HepG2 (cell line): ENCODE data around the gene DHRS4L2. TPM values are rescaled to one million over a fixed set of nuclear protein-coding genes. Genes with fewer than 3 reads are reported as not detected.

Experiments used
- ADNP ChIP-seq: sonication (generic); formaldehyde crosslinking; IDR thresholded peaks from 2 replicates; pipeline ENCODE4 v1.4.0; 2020; ENCODE audit warnings: missing genetic modification reagents
- ATF4 ChIP-seq, 2 experiments: fragments of 450-650 bp in 1 of 2; sonication (generic) in 1 of 2; formaldehyde crosslinking; IDR thresholded peaks; 2 replicates each; pipeline versions ENCODE4 v1.5.0 to v1.8.0; 2020 to 2022; ENCODE audit warnings: mild to moderate bottlenecking in 1 of 2, missing genetic modification reagents in 1 of 2
- CBX5 ChIP-seq: sonication (generic); formaldehyde crosslinking; IDR thresholded peaks from 2 replicates; pipeline ENCODE4 v1.4.0; 2020; ENCODE audit warnings: missing genetic modification reagents, borderline replicate concordance
- HMGA1 ChIP-seq: sonication (generic); formaldehyde crosslinking; conservative IDR thresholded peaks from 2 replicates; pipeline ENCODE4 v1.4.0; 2020; ENCODE audit warnings: missing genetic modification reagents
- JARID2 ChIP-seq: sonication (generic); formaldehyde crosslinking; IDR thresholded peaks from 2 replicates; pipeline ENCODE4 v1.8.1; 2023; ENCODE audit warnings: missing genetic modification reagents, inconsistent platforms; ENCODE audit not compliant: insufficient replicate concordance
- JDP2 ChIP-seq: sonication (generic); formaldehyde crosslinking; IDR thresholded peaks from 2 replicates; pipeline ENCODE4 v1.8.1; 2022; ENCODE audit warnings: missing genetic modification reagents, borderline replicate concordance
- MTF2 ChIP-seq: sonication (generic); formaldehyde crosslinking; IDR thresholded peaks from 2 replicates; pipeline ENCODE4 v1.5.0; 2020; ENCODE audit warnings: missing genetic modification reagents, borderline replicate concordance
- PRDM10 ChIP-seq: sonication (generic); formaldehyde crosslinking; IDR thresholded peaks from 2 replicates; pipeline ENCODE4 v1.4.0; 2020; ENCODE audit warnings: low read depth, missing genetic modification reagents
- THAP11 ChIP-seq: IDR thresholded peaks from 2 replicates; pipeline ENCODE4 v1.6.1; 2016; ENCODE audit warnings: missing biosample characterization, missing genetic modification reagents
- ZNF10 ChIP-seq: sonication (generic); formaldehyde crosslinking; IDR thresholded peaks from 2 replicates; pipeline ENCODE4 v1.4.0; 2020; ENCODE audit warnings: mild to moderate bottlenecking, low read depth, missing genetic modification reagents, borderline replicate concordance
- ZNF264 ChIP-seq: sonication (generic); formaldehyde crosslinking; IDR thresholded peaks from 2 replicates; pipeline ENCODE4 v1.4.0; 2020; ENCODE audit warnings: missing genetic modification reagents
- ZNF317 ChIP-seq: sonication (generic); formaldehyde crosslinking; IDR thresholded peaks from 2 replicates; pipeline ENCODE4 v1.5.0; 2020; ENCODE audit warnings: mild to moderate bottlenecking, missing genetic modification reagents
- polyA plus RNA-seq, 8 experiments: library from polyadenylated mRNA; depleted of rRNA in 3 of 8; stranded (reverse) in 7 of 8; unstranded in 1 of 8; fragments of >200 nt; fragmentation: Illumina TruSeq in 4 of 8; extraction: Trizol in 4 of 8; gene quantifications; 2 replicates each; pipeline versions ENCODE4 v1.2.1 to v1.2.3, GENCODE V29; 2011 to 2016; ENCODE audit warnings: low read depth in 4 of 8, missing spikeins in 1 of 8, mixed read lengths in 1 of 8; ENCODE audit not compliant: insufficient read depth in 1 of 8
- total RNA-seq, 5 experiments: library from RNA; depleted of rRNA; stranded (reverse); fragments of >200 nt; fragmentation: Illumina TruSeq; extraction: Trizol; gene quantifications; 2 replicates each; pipeline ENCODE4 v1.2.3, GENCODE V29; 2016; ENCODE audit warnings: low read depth in 1 of 5
- TF ChIP-seq, protein P1 (sequence below): sonication (generic); formaldehyde crosslinking; IDR thresholded peaks from 2 replicates; pipeline ENCODE4 v1.4.0; 2020; ENCODE audit warnings: missing genetic modification reagents
- TF ChIP-seq, protein P2 (sequence below): sonication (generic); formaldehyde crosslinking; IDR thresholded peaks from 2 replicates; pipeline ENCODE4 v1.4.0; 2020; ENCODE audit warnings: missing genetic modification reagents
- TF ChIP-seq, protein P3 (sequence below): sonication (generic); formaldehyde crosslinking; IDR thresholded peaks from 2 replicates; pipeline ENCODE4 v1.5.1; 2020; ENCODE audit warnings: mild to moderate bottlenecking, missing genetic modification reagents

DHRS4L2 gene
- total and polyA plus RNA-seq, 2 of the 13 experiments (the other 11 are each of a cell fraction or from before 2014, with no cell fraction given): 24.7 to 38.2 TPM

DNA sequence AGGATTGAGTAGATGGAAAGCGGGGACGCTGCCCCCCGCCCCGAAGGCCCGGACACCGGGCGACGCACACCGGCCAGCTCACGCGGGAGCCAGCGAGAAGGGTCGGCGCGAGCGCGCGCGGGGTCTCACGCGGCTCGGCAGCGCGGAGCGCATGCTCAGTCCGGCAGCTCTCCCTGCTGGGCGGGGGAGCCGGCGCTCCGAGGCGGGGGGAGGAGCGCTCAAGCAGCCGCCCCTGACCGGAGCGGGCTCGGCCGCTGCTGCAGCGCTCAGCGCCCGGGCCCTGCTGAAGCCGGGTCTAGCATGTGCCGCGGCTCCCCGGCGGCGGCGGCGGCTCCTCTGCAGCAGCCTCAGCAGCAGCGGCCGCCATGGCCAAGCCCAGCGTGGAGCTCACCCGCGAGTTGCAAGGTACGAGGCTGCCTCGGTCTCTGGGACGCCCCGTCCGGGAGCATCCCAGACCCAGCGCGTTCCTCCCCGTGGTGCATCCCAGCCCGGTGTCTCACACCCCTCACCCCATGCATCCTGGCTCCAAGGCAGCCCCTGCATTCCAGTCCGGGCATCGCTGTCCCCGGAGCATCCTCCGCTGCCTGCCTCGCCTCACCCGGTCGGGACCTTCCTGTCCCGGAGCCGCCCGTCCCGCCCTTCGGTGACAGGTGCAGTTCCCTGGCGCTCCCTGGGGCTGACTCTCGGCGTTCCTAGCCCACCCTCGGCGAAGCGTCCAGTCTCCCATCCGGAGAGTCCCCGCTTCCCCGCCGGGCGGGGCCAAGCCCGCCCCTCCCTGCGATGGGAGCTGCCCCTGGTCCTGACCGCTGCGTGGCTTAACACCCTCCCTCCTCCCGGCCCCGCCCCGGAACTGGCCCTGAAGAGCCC is 63.3 kb downstream of the DHRS4L2 start, which contains the start of gene CARMIL3 (continued):
- TF ChIP-seq, protein P1, sequence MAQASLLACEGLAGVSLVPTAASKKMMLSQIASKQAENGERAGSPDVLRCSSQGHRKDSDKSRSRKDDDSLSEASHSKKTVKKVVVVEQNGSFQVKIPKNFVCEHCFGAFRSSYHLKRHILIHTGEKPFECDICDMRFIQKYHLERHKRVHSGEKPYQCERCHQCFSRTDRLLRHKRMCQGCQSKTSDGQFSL: peak; percentile 56; the same call in 1 of the 2 replicates
- peak; percentile 68 for TF ChIP-seq JARID2 (CRISPR knock-in tag)
- TF ChIP-seq ATF4 (CRISPR knock-in tag; IDR thresholded peaks at IDR 0.05): no peak; a peak in 1 of 4 replicates
- TF ChIP-seq, protein P2, sequence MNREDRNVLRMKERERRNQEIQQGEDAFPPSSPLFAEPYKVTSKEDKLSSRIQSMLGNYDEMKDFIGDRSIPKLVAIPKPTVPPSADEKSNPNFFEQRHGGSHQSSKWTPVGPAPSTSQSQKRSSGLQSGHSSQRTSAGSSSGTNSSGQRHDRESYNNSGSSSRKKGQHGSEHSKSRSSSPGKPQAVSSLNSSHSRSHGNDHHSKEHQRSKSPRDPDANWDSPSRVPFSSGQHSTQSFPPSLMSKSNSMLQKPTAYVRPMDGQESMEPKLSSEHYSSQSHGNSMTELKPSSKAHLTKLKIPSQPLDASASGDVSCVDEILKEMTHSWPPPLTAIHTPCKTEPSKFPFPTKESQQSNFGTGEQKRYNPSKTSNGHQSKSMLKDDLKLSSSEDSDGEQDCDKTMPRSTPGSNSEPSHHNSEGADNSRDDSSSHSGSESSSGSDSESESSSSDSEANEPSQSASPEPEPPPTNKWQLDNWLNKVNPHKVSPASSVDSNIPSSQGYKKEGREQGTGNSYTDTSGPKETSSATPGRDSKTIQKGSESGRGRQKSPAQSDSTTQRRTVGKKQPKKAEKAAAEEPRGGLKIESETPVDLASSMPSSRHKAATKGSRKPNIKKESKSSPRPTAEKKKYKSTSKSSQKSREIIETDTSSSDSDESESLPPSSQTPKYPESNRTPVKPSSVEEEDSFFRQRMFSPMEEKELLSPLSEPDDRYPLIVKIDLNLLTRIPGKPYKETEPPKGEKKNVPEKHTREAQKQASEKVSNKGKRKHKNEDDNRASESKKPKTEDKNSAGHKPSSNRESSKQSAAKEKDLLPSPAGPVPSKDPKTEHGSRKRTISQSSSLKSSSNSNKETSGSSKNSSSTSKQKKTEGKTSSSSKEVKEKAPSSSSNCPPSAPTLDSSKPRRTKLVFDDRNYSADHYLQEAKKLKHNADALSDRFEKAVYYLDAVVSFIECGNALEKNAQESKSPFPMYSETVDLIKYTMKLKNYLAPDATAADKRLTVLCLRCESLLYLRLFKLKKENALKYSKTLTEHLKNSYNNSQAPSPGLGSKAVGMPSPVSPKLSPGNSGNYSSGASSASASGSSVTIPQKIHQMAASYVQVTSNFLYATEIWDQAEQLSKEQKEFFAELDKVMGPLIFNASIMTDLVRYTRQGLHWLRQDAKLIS: no peak; the same call in 1 of the 2 replicates
- TF ChIP-seq, protein P3, sequence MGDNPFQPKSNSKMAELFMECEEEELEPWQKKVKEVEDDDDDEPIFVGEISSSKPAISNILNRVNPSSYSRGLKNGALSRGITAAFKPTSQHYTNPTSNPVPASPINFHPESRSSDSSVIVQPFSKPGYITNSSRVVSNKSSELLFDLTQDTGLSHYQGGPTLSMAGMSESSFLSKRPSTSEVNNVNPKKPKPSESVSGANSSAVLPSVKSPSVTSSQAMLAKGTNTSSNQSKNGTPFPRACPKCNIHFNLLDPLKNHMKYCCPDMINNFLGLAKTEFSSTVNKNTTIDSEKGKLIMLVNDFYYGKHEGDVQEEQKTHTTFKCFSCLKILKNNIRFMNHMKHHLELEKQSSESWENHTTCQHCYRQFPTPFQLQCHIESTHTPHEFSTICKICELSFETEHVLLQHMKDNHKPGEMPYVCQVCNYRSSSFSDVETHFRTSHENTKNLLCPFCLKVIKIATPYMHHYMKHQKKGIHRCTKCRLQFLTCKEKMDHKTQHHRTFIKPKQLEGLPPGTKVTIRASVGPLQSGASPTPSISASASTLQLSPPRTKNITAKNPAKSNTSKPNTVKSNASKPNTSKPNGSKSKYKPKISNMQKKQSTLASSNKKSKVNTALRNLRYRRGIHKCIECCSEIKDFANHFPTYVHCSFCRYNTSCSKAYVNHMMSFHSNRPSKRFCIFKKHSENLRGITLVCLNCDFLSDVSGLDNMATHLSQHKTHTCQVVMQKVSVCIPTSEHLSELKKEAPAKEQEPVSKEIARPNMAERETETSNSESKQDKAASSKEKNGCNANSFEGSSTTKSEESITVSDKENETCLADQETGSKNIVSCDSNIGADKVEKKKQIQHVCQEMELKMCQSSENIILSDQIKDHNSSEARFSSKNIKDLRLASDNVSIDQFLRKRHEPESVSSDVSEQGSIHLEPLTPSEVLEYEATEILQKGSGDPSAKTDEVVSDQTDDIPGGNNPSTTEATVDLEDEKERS (CRISPR knock-in tag): no peak
- peak; percentile 76; the same call in 1 of the 2 replicates for TF ChIP-seq ZNF317 (CRISPR knock-in tag)
- no peak for TF ChIP-seq HMGA1 (CRISPR knock-in tag)
- 0 out of 2 replicates have a peak, but pooled peaks have one; percentile 63 for TF ChIP-seq PRDM10
- peak; percentile 85; the same call in 1 of the 2 replicates for TF ChIP-seq ZNF10 (CRISPR knock-in tag)
- TF ChIP-seq MTF2: peak; percentile 68; the same call in 1 of the 2 replicates
- TF ChIP-seq JDP2 (CRISPR knock-in tag): no peak; the same call in 1 of the 2 replicates
- TF ChIP-seq CBX5 (CRISPR knock-in tag): peak; percentile 54; the same call in 1 of the 2 replicates
- no peak; the same call in 1 of the 2 replicates for TF ChIP-seq ZNF264 (CRISPR knock-in tag)
- TF ChIP-seq ADNP: 0 out of 2 replicates have a peak, but pooled peaks have one; percentile 10
- peak; percentile 62 for TF ChIP-seq THAP11 (CRISPR knock-in tag)
